Keratinocyte (primary cell): Measurements from ENCODE around the gene IL7R. TPM values are rescaled to one million over a fixed set of nuclear protein-coding genes. Genes with fewer than 3 reads are reported as not detected.

Source experiments
- DNase-seq: peaks from one replicate; pipeline ENCODE4 v3.0.0-alpha.2; 2011; ENCODE audit warnings: low read depth, missing footprints, low spot score
- FAIRE-seq: peaks from 2 replicates; lab custom pipeline; 2011; peaks lifted over from hg19 to GRCh38; lab: Jason Lieb, UNC
- H2AFZ ChIP-seq: 2 replicates; pipeline ENCODE4 v1.6.0; 2012; ENCODE audit warnings: low read length, control low read depth, inconsistent platforms; ENCODE audit not compliant: control insufficient read depth
- H3K27ac ChIP-seq: 2 replicates; pipeline ENCODE4 v1.5.1; 2011; ENCODE audit warnings: low read length; ENCODE audit not compliant: control insufficient read depth, insufficient read depth
- H3K27me3 ChIP-seq: 3 replicates; pipeline ENCODE4 v1.6.0; 2011; ENCODE audit warnings: low read length; ENCODE audit not compliant: control insufficient read depth, insufficient read depth; ENCODE audit errors: extremely low read depth
- H3K36me3 ChIP-seq, 2 experiments: 2 replicates in 1 of 2; 3 replicates in 1 of 2; pipeline ENCODE4 v1.5.1; 2011; ENCODE audit warnings: low read length in 2 of 2, mild to moderate bottlenecking in 1 of 2; ENCODE audit not compliant: control insufficient read depth in 2 of 2, insufficient read depth in 2 of 2; ENCODE audit errors: extremely low read depth in 1 of 2
- H3K4me1 ChIP-seq: 3 replicates; pipeline ENCODE4 v1.5.1; 2011; ENCODE audit warnings: low read length; ENCODE audit not compliant: control insufficient read depth, insufficient read depth; ENCODE audit errors: extremely low read depth
- H3K4me2 ChIP-seq: 3 replicates; pipeline ENCODE4 v1.6.0; 2011; ENCODE audit warnings: low read depth, low read length; ENCODE audit not compliant: control insufficient read depth, insufficient read depth; ENCODE audit errors: extremely low read depth
- H3K4me3 ChIP-seq, 3 experiments: fragments of 200-600 bp in 1 of 3; sonication (generic) in 1 of 3; 2 replicates in 2 of 3; 3 replicates in 1 of 3; pipeline ENCODE4 v1.5.1; 2011 to 2016; ENCODE audit warnings: low read length in 3 of 3, mild to moderate bottlenecking in 3 of 3, control low read depth in 2 of 3, inconsistent platforms in 1 of 3, low read depth in 1 of 3, mixed read lengths in 1 of 3, mixed run types in 1 of 3, moderate library complexity in 1 of 3; ENCODE audit not compliant: control insufficient read depth in 2 of 3, insufficient read depth in 2 of 3; ENCODE audit errors: extremely low read depth in 1 of 3
- H3K79me2 ChIP-seq: 2 replicates; pipeline ENCODE4 v1.6.0; 2012; ENCODE audit warnings: low read length; ENCODE audit not compliant: control insufficient read depth, insufficient read depth
- H3K9ac ChIP-seq: 3 replicates; pipeline ENCODE4 v1.6.0; 2011; ENCODE audit warnings: low read length; ENCODE audit not compliant: control insufficient read depth, insufficient read depth; ENCODE audit errors: extremely low read depth
- H3K9me1 ChIP-seq: 3 replicates; pipeline ENCODE4 v1.6.0; 2011; ENCODE audit warnings: low read length; ENCODE audit not compliant: control insufficient read depth, insufficient read depth; ENCODE audit errors: extremely low read depth
- H3K9me3 ChIP-seq: 2 replicates; pipeline ENCODE4 v1.5.1; 2012; ENCODE audit warnings: low read depth, low read length; ENCODE audit not compliant: control insufficient read depth
- H4K20me1 ChIP-seq: 3 replicates; pipeline ENCODE4 v1.6.0; 2011; ENCODE audit warnings: low read length; ENCODE audit not compliant: control insufficient read depth, insufficient read depth; ENCODE audit errors: extremely low read depth
- EZH2 ChIP-seq: IDR thresholded peaks from one replicate; pipeline ENCODE4 v1.6.1; 2012; ENCODE audit warnings: inconsistent platforms, mild to moderate bottlenecking, low read length, moderate library complexity
- dilution Hi-C: fragments of 300-500 bp; cut with MboI; formaldehyde crosslinking; loops from one replicate; pipeline ENCODE4 v1.7.0; 2020; ENCODE audit warnings: low sequenced_read_pairs; ENCODE audit not compliant: extremely low pct_ligation_motif_present
- polyA plus RNA-seq, 5 experiments: library from polyadenylated mRNA; depleted of rRNA in 3 of 5; stranded (reverse) in 3 of 5; stranded (forward) in 1 of 5; unstranded in 1 of 5; fragments of >200 nt; gene quantifications; 1 replicate in 1 of 5; 2 replicates in 3 of 5; 3 replicates in 1 of 5; pipeline versions ENCODE4 v1.2.1 to v1.2.3, GENCODE V29; 2011 to 2012; ENCODE audit warnings: missing spikeins in 2 of 5, low read depth in 1 of 5, low replicate concordance in 1 of 5
- TF ChIP-seq, protein P1 (sequence below), 3 experiments: IDR thresholded peaks in 1 of 3; conservative IDR thresholded peaks in 1 of 3; optimal IDR thresholded peaks in 1 of 3; 2 replicates in 2 of 3; 3 replicates in 1 of 3; pipeline versions ENCODE3 to v1.5.1; 2011; ENCODE audit warnings: low read length in 3 of 3, mild to moderate bottlenecking in 3 of 3, moderate library complexity in 2 of 3, control low read depth in 1 of 3, inconsistent platforms in 1 of 3; ENCODE audit not compliant: insufficient read depth in 2 of 3; ENCODE audit errors: extremely low read depth in 1 of 3

The IL7R gene
- polyA plus RNA-seq, 1 donor (not counting 4 experiments of a cell fraction or from before 2014, with no cell fraction given) = 4.7 TPM

DNA sequence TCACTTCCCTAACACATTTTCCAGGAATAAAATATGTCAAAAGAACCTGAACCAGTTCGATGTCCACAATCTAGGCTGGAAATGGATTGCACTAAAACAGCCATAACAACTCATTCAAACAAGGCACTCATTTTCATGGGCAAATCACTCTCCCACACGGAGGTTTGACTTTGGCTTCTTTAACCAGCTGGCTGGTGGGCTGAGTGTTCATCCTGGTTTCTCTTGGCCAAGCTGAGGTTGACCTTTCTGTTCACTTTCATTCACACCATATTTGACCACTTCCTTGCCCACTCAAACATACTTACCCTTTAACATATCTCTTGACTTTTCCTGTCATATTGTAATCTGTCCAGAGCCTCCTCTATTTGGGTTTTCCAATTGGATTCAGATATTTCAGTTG, 5.4 kb downstream of the IL7R start:
- H3K9ac ChIP-seq = no peak overlapping the region
- no peak overlapping the region for H3K27ac ChIP-seq

DNA sequence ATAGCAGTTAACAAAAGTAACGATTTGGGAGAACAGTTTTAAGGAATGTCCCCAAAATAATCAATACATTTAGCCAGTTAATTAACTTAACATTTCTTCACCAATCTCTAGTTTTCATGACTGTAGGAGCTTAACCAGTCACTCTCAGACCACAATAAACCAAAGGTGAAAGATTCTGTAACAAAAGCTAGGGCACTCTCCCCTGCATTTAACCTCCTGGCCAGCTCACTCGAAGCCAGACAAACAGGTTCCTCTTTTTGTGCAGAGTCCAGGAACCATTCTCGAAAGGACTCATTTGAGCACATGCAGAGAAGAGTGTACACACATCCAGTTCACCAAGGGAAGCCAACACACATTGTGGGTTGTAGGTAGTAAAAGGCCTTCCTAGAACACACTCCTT, 6.5 kb downstream of the IL7R start:
- H3K79me2 ChIP-seq = no peaks in the 10 kb centered on the region
- dilution Hi-C loops = no loop called here
- H3K27me3 ChIP-seq = no peaks in the 10 kb centered on the region
- TF ChIP-seq, protein P1, sequence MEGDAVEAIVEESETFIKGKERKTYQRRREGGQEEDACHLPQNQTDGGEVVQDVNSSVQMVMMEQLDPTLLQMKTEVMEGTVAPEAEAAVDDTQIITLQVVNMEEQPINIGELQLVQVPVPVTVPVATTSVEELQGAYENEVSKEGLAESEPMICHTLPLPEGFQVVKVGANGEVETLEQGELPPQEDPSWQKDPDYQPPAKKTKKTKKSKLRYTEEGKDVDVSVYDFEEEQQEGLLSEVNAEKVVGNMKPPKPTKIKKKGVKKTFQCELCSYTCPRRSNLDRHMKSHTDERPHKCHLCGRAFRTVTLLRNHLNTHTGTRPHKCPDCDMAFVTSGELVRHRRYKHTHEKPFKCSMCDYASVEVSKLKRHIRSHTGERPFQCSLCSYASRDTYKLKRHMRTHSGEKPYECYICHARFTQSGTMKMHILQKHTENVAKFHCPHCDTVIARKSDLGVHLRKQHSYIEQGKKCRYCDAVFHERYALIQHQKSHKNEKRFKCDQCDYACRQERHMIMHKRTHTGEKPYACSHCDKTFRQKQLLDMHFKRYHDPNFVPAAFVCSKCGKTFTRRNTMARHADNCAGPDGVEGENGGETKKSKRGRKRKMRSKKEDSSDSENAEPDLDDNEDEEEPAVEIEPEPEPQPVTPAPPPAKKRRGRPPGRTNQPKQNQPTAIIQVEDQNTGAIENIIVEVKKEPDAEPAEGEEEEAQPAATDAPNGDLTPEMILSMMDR (optimal IDR thresholded peaks at IDR 0.05 in 1 of 3, IDR thresholded peaks at IDR 0.05 in 1 of 3, conservative IDR thresholded peaks at IDR 0.05 in 1 of 3; ENCODE audit: extremely low read depth in 1 of 3, insufficient read depth in 2 of 3, low read length in 3 of 3) = no peak
- TF ChIP-seq EZH2 = no peak
- DNase-seq (no peak), FAIRE-seq (no peak)
- H3K9me3 ChIP-seq = no peaks in the 10 kb centered on the region
- no peak overlapping the region for H3K4me2 ChIP-seq
- no peak overlapping the region for H3K27ac ChIP-seq
- no peak overlapping the region for H3K9ac ChIP-seq
- peaks cover 28% of the 10 kb centered on the region for H3K4me1 ChIP-seq
- no peaks in the 10 kb centered on the region for H3K36me3 ChIP-seq
- H3K9me1 ChIP-seq = no peaks in the 10 kb centered on the region
- H4K20me1 ChIP-seq = no peaks in the 10 kb centered on the region
- no peak overlapping the region for H3K4me3 ChIP-seq
- no peak overlapping the region for H2AFZ ChIP-seq

More for the DNA sequence above, 5.4 kb downstream of the IL7R start:
- no peaks in the 10 kb centered on the region for H3K27me3 ChIP-seq
- peak overlapping the region; percentile 45 for H3K4me2 ChIP-seq
- no peak overlapping the region for H3K4me3 ChIP-seq
- FAIRE-seq = no peak
- dilution Hi-C loops = no loop called here
- no peaks in the 10 kb centered on the region for H3K79me2 ChIP-seq
- no peak overlapping the region for H2AFZ ChIP-seq
- no peaks in the 10 kb centered on the region for H3K9me3 ChIP-seq
- H3K4me1 ChIP-seq = peaks cover 34% of the 10 kb centered on the region
- H3K36me3 ChIP-seq = no peaks in the 10 kb centered on the region
- H3K9me1 ChIP-seq = no peaks in the 10 kb centered on the region
- DNase-seq = no peak
- no peak for TF ChIP-seq EZH2
- TF ChIP-seq, protein P1 (optimal IDR thresholded peaks at IDR 0.05 in 1 of 3, IDR thresholded peaks at IDR 0.05 in 1 of 3, conservative IDR thresholded peaks at IDR 0.05 in 1 of 3; ENCODE audit: extremely low read depth in 1 of 3, insufficient read depth in 2 of 3, low read length in 3 of 3) = no peak
- H4K20me1 ChIP-seq = no peaks in the 10 kb centered on the region
